IMR-90 (cell line): ENCODE measurements around the gene PPFIA1. TPM values are rescaled to one million over a fixed set of nuclear protein-coding genes. Genes with fewer than 3 reads are reported as not detected.

Source experiments
- ATAC-seq: fragments of 200-7000 bp; cut with Tn5 transposase; 2 replicates; pipeline ENCODE4 v1.9.1; 2020; ENCODE audit warnings: low read depth, mild to moderate bottlenecking, moderate library complexity
- BruUV-seq: library from RNA; stranded (reverse); fragments of 400-500 nt; replicated peaks from 2 replicates; lab custom pipeline; 2021; lab: Mats Ljungman, UMichigan
- CTCF ChIA-PET: fragments of 300-600 bp; formaldehyde crosslinking; extraction: SDS; loops from one replicate; lab custom pipeline; 2021; ENCODE audit warnings: antibody characterized with exemption; lab: Yijun Ruan, JAX
- POLR2A ChIA-PET: fragments of 300-600 bp; sonication (Branson Sonifier 250); formaldehyde crosslinking; loops from one replicate; lab custom pipeline; 2022; ENCODE audit warnings: antibody characterized with exemption; ENCODE audit not compliant: unreplicated experiment; lab: Charles Lee
- DNase-seq: peaks from one replicate; pipeline ENCODE4 v3.0.0; 2013
- H2AFZ ChIP-seq: replicated peaks from 2 replicates; pipeline ENCODE3; 2013; ENCODE audit warnings: low read length, mild to moderate bottlenecking; ENCODE audit not compliant: poor library complexity
- H2AK5ac ChIP-seq: 2 replicates; pipeline ENCODE4 v1.6.1; 2013; ENCODE audit warnings: low read depth, low read length, inconsistent platforms
- H2AK9ac ChIP-seq: replicated peaks from 2 replicates; pipeline ENCODE3; 2013; ENCODE audit warnings: mild to moderate bottlenecking, low read depth, low read length, moderate library complexity; ENCODE audit not compliant: poor library complexity
- H2BK120ac ChIP-seq: 2 replicates; pipeline ENCODE4 v1.6.1; 2013; ENCODE audit warnings: low read depth, low read length, inconsistent platforms
- H2BK15ac ChIP-seq: 3 replicates; pipeline ENCODE4 v1.6.1; 2013; ENCODE audit warnings: low read depth, low read length, inconsistent platforms
- H2BK20ac ChIP-seq: 2 replicates; pipeline ENCODE4 v1.6.1; 2013; ENCODE audit warnings: low read depth, mild to moderate bottlenecking, inconsistent platforms, low read length, moderate library complexity
- H2BK5ac ChIP-seq: 2 replicates; pipeline ENCODE4 v1.6.1; 2013; ENCODE audit warnings: mild to moderate bottlenecking, low read depth, low read length, inconsistent platforms; ENCODE audit not compliant: poor library complexity, severe bottlenecking
- H3K14ac ChIP-seq: replicated peaks from 2 replicates; pipeline ENCODE4 v1.6.1; 2013; ENCODE audit warnings: low read depth, low read length, inconsistent platforms
- H3K18ac ChIP-seq: 2 replicates; pipeline ENCODE4 v1.6.1; 2013; ENCODE audit warnings: low read depth, low read length, control low read depth
- H3K23ac ChIP-seq: 2 replicates; pipeline ENCODE4 v1.6.1; 2013; ENCODE audit warnings: low read depth, low read length, inconsistent platforms
- H3K27ac ChIP-seq: 2 replicates; pipeline ENCODE4 v1.5.1; 2013; ENCODE audit warnings: mild to moderate bottlenecking, control low read depth, low read length; ENCODE audit not compliant: insufficient read depth
- H3K27me3 ChIP-seq: 2 replicates; pipeline ENCODE4 v1.6.1; 2013; ENCODE audit warnings: low read length; ENCODE audit not compliant: control insufficient read depth, insufficient read depth
- H3K36me3 ChIP-seq: 2 replicates; pipeline ENCODE4 v1.6.1; 2013; ENCODE audit warnings: low read length, mixed read lengths; ENCODE audit not compliant: control insufficient read depth, insufficient read depth
- H3K4ac ChIP-seq: 2 replicates; pipeline ENCODE4 v1.6.1; 2013; ENCODE audit warnings: low read depth, low read length, inconsistent platforms
- H3K4me1 ChIP-seq: 2 replicates; pipeline ENCODE4 v1.6.1; 2013; ENCODE audit warnings: low read length, mixed read lengths; ENCODE audit not compliant: control insufficient read depth, insufficient read depth
- H3K4me2 ChIP-seq: 2 replicates; pipeline ENCODE4 v1.6.1; 2013; ENCODE audit warnings: low read depth, mild to moderate bottlenecking, control low read depth, low read length, moderate library complexity
- H3K4me3 ChIP-seq: 2 replicates; pipeline ENCODE4 v1.5.1; 2013; ENCODE audit warnings: low read depth, mild to moderate bottlenecking, control low read depth, low read length, moderate library complexity; ENCODE audit not compliant: insufficient read depth
- H3K56ac ChIP-seq: 2 replicates; pipeline ENCODE4 v1.6.1; 2013; ENCODE audit warnings: low read length, inconsistent platforms; ENCODE audit not compliant: insufficient read depth; ENCODE audit errors: extremely low read depth
- H3K79me1 ChIP-seq, 2 experiments: 2 replicates each; pipeline ENCODE4 v1.6.1; 2013; ENCODE audit warnings: low read length in 2 of 2, inconsistent platforms in 1 of 2, low read depth in 1 of 2
- H3K9ac ChIP-seq: 2 replicates; pipeline ENCODE4 v1.6.1; 2013; ENCODE audit warnings: low read depth, low read length, control low read depth
- H3K9me1 ChIP-seq: 2 replicates; pipeline ENCODE4 v1.6.1; 2013; ENCODE audit warnings: low read length, inconsistent platforms; ENCODE audit not compliant: insufficient read depth
- H3K9me3 ChIP-seq: 2 replicates; pipeline ENCODE4 v1.6.1; 2013; ENCODE audit warnings: low read length; ENCODE audit not compliant: control insufficient read depth, insufficient read depth
- H4K20me1 ChIP-seq: 2 replicates; pipeline ENCODE4 v1.6.1; 2013; ENCODE audit warnings: low read length, inconsistent platforms; ENCODE audit not compliant: insufficient read depth
- H4K5ac ChIP-seq: 2 replicates; pipeline ENCODE4 v1.6.1; 2013; ENCODE audit warnings: mild to moderate bottlenecking, low read depth, low read length, control low read depth
- H4K8ac ChIP-seq, 2 experiments: 2 replicates each; pipeline ENCODE4 v1.6.1; 2013; ENCODE audit warnings: low read depth in 2 of 2, low read length in 2 of 2, control low read depth in 1 of 2, inconsistent platforms in 1 of 2
- H4K91ac ChIP-seq: 2 replicates; pipeline ENCODE4 v1.6.1; 2013; ENCODE audit warnings: low read depth, low read length, inconsistent platforms; ENCODE audit not compliant: insufficient read depth
- CTCF ChIP-seq: conservative IDR thresholded peaks from 2 replicates; pipeline ENCODE4 v1.5.1; 2012; ENCODE audit warnings: mild to moderate bottlenecking, low read depth, low read length, improper control_type of control experiment
- FOS ChIP-seq: fragments of 150-350 bp; IDR thresholded peaks from 2 replicates; pipeline ENCODE4 v1.6.1; 2016; ENCODE audit warnings: low read depth, low read length
- MAFK ChIP-seq: IDR thresholded peaks from 2 replicates; pipeline ENCODE4 v1.6.1; 2012; ENCODE audit warnings: low read depth, low read length, improper control_type of control experiment
- MAZ ChIP-seq: IDR thresholded peaks from 2 replicates; pipeline ENCODE4 v1.6.1; 2012; ENCODE audit warnings: low read depth, mild to moderate bottlenecking, low read length, improper control_type of control experiment, moderate library complexity, borderline replicate concordance
- MXI1 ChIP-seq: IDR thresholded peaks from 2 replicates; pipeline ENCODE4 v1.6.1; 2012; ENCODE audit warnings: low read depth, mild to moderate bottlenecking, low read length, moderate library complexity, borderline replicate concordance
- NFE2L2 ChIP-seq: fragments of 150-350 bp; IDR thresholded peaks from 2 replicates; pipeline ENCODE4 v1.6.1; 2016; ENCODE audit warnings: low read depth, mild to moderate bottlenecking, low read length
- POLR2A ChIP-seq: IDR thresholded peaks from 2 replicates; pipeline ENCODE4 v1.6.1; 2012; ENCODE audit warnings: mild to moderate bottlenecking, low read depth, low read length
- RAD21 ChIP-seq: IDR thresholded peaks from 2 replicates; pipeline ENCODE4 v1.6.1; 2012; ENCODE audit warnings: low read length, improper control_type of control experiment
- RCOR1 ChIP-seq: IDR thresholded peaks from 2 replicates; pipeline ENCODE4 v1.6.1; 2012; ENCODE audit warnings: mild to moderate bottlenecking, low read length, improper control_type of control experiment; ENCODE audit not compliant: insufficient replicate concordance
- WGBS, 2 experiments: methylation state at CpG; one replicate each; pipeline versions ENCODE4 v1.1.5 to v1.1.7; 2013; ENCODE audit warnings: missing lambda C conversion rate in 2 of 2; ENCODE audit not compliant: insufficient read length in 1 of 2; ENCODE audit errors: extremely low coverage in 2 of 2; 5-methylcytosine and 5-hydroxymethylcytosine counted together
- dilution Hi-C: fragments of 300-500 bp; cut with HindIII; formaldehyde crosslinking; loops from one replicate; pipeline ENCODE4 v1.14.3; 2018; ENCODE audit warnings: low sequenced_read_pairs; ENCODE audit not compliant: unreplicated experiment
- in situ Hi-C: fragments of 300-500 bp; cut with MboI; formaldehyde crosslinking; loops from 3 replicates; pipeline ENCODE4 v1.14.3; 2019; ENCODE audit warnings: low sequenced_read_pairs, inconsistent platforms, mixed read lengths
- intact Hi-C: fragments of 100-400 bp; cut with micrococcal nuclease; formaldehyde crosslinking; loops from 2 replicates; pipeline ENCODE4 v1.10.0; 2022
- polyA plus RNA-seq, 3 experiments: library from polyadenylated mRNA; depleted of rRNA; stranded (reverse); fragments of >200 nt; gene quantifications; 2 replicates each; pipeline ENCODE4 v1.2.3, GENCODE V29; 2012; ENCODE audit warnings: low replicate concordance in 1 of 3
- total RNA-seq: library from RNA; depleted of rRNA; stranded (reverse); fragments of >200 nt; gene quantifications from 2 replicates; pipeline ENCODE4 v1.2.3, GENCODE V29; 2012

PPFIA1 gene
- total and polyA plus RNA-seq, 2 of the 4 experiments (the other 2 are of a cell fraction): 25.6 to 37.2 TPM

GRCh38 chr11:70381872-70382861, 111.7 kb downstream of the PPFIA1 start:
- peak overlapping the region; percentile 99 for H2BK20ac ChIP-seq
- peak overlapping the region; percentile 94 for H2AK9ac ChIP-seq
- no peaks in the 10 kb centered on the region for H3K9me3 ChIP-seq
- H3K79me1 ChIP-seq: peaks cover 9 to 54% of the 10 kb centered on the region in 2 experiments
- H2BK15ac ChIP-seq: peak overlapping the region; percentile 69; the same call in 2 of the 3 replicates
- peak overlapping the region; percentile 94 for H3K27ac ChIP-seq
- H4K20me1 ChIP-seq: peaks cover 8% of the 10 kb centered on the region
- H4K5ac ChIP-seq: peak overlapping the region; percentile 99
- H2BK5ac ChIP-seq: peak overlapping the region; percentile 97
- peak overlapping the region; percentile 99 for H2BK120ac ChIP-seq
- intact Hi-C loops (loop anchor here (1.0 kb wide), 2 partner anchors 33 to 178 kb away; no protein-coding TSS in a partner anchor), dilution Hi-C loops (no loop called here), in situ Hi-C loops (no loop called here)
- peak overlapping the region; percentile 82 for H3K56ac ChIP-seq
- H3K36me3 ChIP-seq: peaks cover 23% of the 10 kb centered on the region
- H3K4me2 ChIP-seq: peak overlapping the region; percentile 69
- H4K91ac ChIP-seq: peak overlapping the region; percentile 96
- H3K18ac ChIP-seq: peak overlapping the region; percentile 99
- ATAC-seq (peak; percentile 94), DNase-seq (peak; percentile 95)
- H2AFZ ChIP-seq: peak overlapping the region; percentile 77
- H3K9me1 ChIP-seq: peaks cover 25% of the 10 kb centered on the region
- 48% methylated on average over 2 of the region's 15 CpGs; no CpG with 5 or more reads in 1 of the 2 experiments for whole genome bisulfite sequencing, 2 experiments
- peak overlapping the region; percentile 71 to 81 for H4K8ac ChIP-seq
- H3K4me1 ChIP-seq: peaks cover 18% of the 10 kb centered on the region
- H2AK5ac ChIP-seq: peak overlapping the region; percentile 97
- H3K4ac ChIP-seq: peak overlapping the region; percentile 100
- BruUV-seq: no TSS peak
- H3K9ac ChIP-seq: peak overlapping the region; percentile 48
- peak overlapping the region; percentile 99 for H3K14ac ChIP-seq
- TF ChIP-seq MAZ (peak; percentile 93), RCOR1 (no peak), RAD21 (peak; percentile 46), MXI1 (peak; percentile 70; the same call in 1 of the 2 replicates), FOS (peak; percentile 24; the same call in 1 of the 2 replicates), CTCF (peak; percentile 37; the same call in 1 of the 2 replicates), MAFK (peak; percentile 98), NFE2L2 (peak; percentile 97), POLR2A (no peak)
- no peaks in the 10 kb centered on the region for H3K27me3 ChIP-seq
- H3K23ac ChIP-seq: peak overlapping the region; percentile 98
- peak overlapping the region; percentile 2; the same call in 1 of the 2 replicates for H3K4me3 ChIP-seq
- POLR2A ChIA-PET: no interaction called here
- CTCF ChIA-PET: interaction anchor here (1.4 kb wide), 1 partner anchor 33 kb away, joined by 4 read pairs; no protein-coding TSS in a partner anchor
